Left lung (tissue), 10 donors: ENCODE results near the gene SYK. TPM values are rescaled to one million over a fixed set of nuclear protein-coding genes. Genes with fewer than 3 reads are reported as not detected.

Experiments used
- ATAC-seq: fragments of 200-7000 bp; cut with Tn5 transposase; one replicate; pipeline ENCODE4 v1.9.1; 2020; ENCODE audit warnings: moderate library complexity
- DNase-seq, 4 donors: peaks; one replicate each; pipeline ENCODE4 v3.0.0-alpha.2; 2013 to 2020
- H3K27ac ChIP-seq, 2 donors: fragments of 200-600 bp; sonication (generic) in 1 of 2; one replicate each; pipeline versions ENCODE4 v1.5.0 to v1.8.0; 2020 to 2021
- H3K27me3 ChIP-seq, 2 donors: fragments of 200-600 bp; sonication (generic) in 1 of 2; one replicate each; pipeline versions ENCODE4 v1.5.0 to v1.8.0; 2020 to 2021
- H3K36me3 ChIP-seq, 2 donors: fragments of 200-600 bp; sonication (generic) in 1 of 2; one replicate each; pipeline versions ENCODE4 v1.5.0 to v1.8.0; 2020 to 2021
- H3K4me1 ChIP-seq, 2 donors: fragments of 200-600 bp; one replicate each; pipeline ENCODE4 v1.8.0; 2021
- H3K4me3 ChIP-seq, 2 donors: fragments of 200-600 bp; sonication (generic) in 1 of 2; one replicate each; pipeline versions ENCODE4 v1.5.0 to v1.8.0; 2020 to 2021; ENCODE audit warnings: mild to moderate bottlenecking in 1 of 2
- H3K9me3 ChIP-seq, 2 donors: fragments of 200-600 bp; sonication (generic) in 1 of 2; one replicate each; pipeline versions ENCODE4 v1.5.0 to v1.8.0; 2020 to 2021
- intact Hi-C, 2 donors: fragments of 100-400 bp; cut with DNase I; formaldehyde crosslinking; loops; one replicate each; pipeline versions ENCODE4 v1.11.2 to v1.14.2; 2022
- polyA plus RNA-seq, 6 donors: library from polyadenylated mRNA; unstranded; fragments of 120-200 nt; gene quantifications; one replicate each; pipeline ENCODE4 v1.2.1, GENCODE V29; 2013; ENCODE audit not compliant: insufficient read length in 6 of 6
- total RNA-seq, 2 donors: library from RNA; stranded (reverse); fragmentation: NEBNext Ultra II Directional; extraction: Animal tissue kit (Norgen Biotek cat#: 25700); gene quantifications; one replicate each; pipeline ENCODE4 v1.2.1, GENCODE V29; 2021
- TF ChIP-seq, protein P1 (sequence below), 2 donors: fragments of 200-600 bp; sonication (generic) in 1 of 2; IDR thresholded peaks; one replicate each; pipeline versions ENCODE4 v1.5.0 to v1.8.0; 2021; ENCODE audit warnings: antibody characterized with exemption in 2 of 2
- donor health status: DM: no; HTN: yes; CAD: no.
- donor health status: DM: no; HTN: no; CAD: no.

The SYK gene
- total and polyA plus RNA-seq, 8 donors = 16.0 to 91.8 (median 19.6) TPM

GRCh38 chr9:90793729-90794128 lies 7.9 kb upstream of the SYK start:
- ATAC-seq = no peak
- intact Hi-C loops = no loop called here

DNA sequence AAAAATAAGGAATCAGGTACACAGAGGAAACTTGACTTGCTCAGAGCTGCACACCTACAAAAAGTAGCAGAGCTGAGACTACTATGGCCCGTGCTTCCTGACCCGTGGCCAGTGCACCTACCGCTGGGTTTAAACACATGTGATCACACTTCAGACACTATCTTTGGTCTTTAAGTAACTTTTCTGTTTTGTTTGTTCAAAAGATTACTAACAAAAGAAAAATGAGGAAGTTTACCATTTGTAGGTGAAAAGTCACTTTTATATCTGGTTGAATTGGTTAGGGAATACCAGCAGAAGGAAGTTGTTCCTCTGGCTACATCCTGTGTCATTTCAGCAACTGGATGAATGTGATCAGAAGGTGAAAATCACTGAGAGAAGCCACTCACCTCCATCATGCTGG lies 6.5 kb upstream of the SYK start:
- intact Hi-C loops = no loop called here
- no peaks in the 10 kb centered on the region for H3K9me3 ChIP-seq
- H3K4me1 ChIP-seq = peaks cover 13 to 52% of the 10 kb centered on the region in 2 donors
- H3K27me3 ChIP-seq = peaks cover 0 to 9% of the 10 kb centered on the region in 2 donors
- peak; percentile 74 for ATAC-seq
- no peak for DNase-seq
- TF ChIP-seq, protein P1, sequence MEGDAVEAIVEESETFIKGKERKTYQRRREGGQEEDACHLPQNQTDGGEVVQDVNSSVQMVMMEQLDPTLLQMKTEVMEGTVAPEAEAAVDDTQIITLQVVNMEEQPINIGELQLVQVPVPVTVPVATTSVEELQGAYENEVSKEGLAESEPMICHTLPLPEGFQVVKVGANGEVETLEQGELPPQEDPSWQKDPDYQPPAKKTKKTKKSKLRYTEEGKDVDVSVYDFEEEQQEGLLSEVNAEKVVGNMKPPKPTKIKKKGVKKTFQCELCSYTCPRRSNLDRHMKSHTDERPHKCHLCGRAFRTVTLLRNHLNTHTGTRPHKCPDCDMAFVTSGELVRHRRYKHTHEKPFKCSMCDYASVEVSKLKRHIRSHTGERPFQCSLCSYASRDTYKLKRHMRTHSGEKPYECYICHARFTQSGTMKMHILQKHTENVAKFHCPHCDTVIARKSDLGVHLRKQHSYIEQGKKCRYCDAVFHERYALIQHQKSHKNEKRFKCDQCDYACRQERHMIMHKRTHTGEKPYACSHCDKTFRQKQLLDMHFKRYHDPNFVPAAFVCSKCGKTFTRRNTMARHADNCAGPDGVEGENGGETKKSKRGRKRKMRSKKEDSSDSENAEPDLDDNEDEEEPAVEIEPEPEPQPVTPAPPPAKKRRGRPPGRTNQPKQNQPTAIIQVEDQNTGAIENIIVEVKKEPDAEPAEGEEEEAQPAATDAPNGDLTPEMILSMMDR (IDR thresholded peaks at IDR 0.05) = no peak
- H3K36me3 ChIP-seq = no peaks in the 10 kb centered on the region
- H3K4me3 ChIP-seq = no peak overlapping the region
- peak overlapping the region in 1 of 2 donors; percentile 86 for H3K27ac ChIP-seq

More at GRCh38 chr9:90793729-90794128, 7.9 kb upstream of the SYK start:
- no peaks in the 10 kb centered on the region for H3K9me3 ChIP-seq
- no peaks in the 10 kb centered on the region for H3K36me3 ChIP-seq
- no peak overlapping the region for H3K4me3 ChIP-seq
- TF ChIP-seq, protein P1 (IDR thresholded peaks at IDR 0.05) = no peak
- H3K27me3 ChIP-seq = peaks cover 0 to 4% of the 10 kb centered on the region in 2 donors
- peaks cover 13 to 40% of the 10 kb centered on the region in 2 donors for H3K4me1 ChIP-seq
- H3K27ac ChIP-seq = no peak overlapping the region
- no peak for DNase-seq

DNA sequence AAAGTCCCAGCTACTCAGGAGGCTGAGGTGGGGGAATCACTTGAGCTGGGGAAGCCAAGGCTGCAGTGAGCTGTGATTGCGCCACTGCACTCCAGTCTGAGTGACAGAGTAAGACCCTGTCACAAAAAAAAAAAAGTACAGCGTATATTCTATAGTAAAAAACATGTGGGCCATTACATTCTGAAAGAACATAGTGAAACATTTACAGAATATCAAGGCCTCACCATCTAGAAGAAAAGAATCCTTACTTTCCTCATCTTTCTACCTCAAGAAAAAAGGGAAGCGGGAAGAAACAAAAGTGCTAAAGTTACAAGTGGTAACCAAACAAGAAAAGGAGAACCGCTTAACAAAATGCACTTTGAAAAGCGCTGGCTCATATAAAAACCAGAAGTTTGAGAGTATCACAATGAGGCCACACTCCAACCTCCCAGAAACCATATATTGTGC lies 5.7 kb upstream of the SYK start:
- H3K36me3 ChIP-seq = no peaks in the 10 kb centered on the region
- TF ChIP-seq, protein P1 (IDR thresholded peaks at IDR 0.05) = no peak
- H3K4me3 ChIP-seq = no peak overlapping the region
- ATAC-seq = peak; percentile 67
- intact Hi-C loops = no loop called here
- H3K9me3 ChIP-seq = no peaks in the 10 kb centered on the region
- DNase-seq = peak in 2 of 4 donors; percentile 33 to 49
- H3K27me3 ChIP-seq = peaks cover 3 to 18% of the 10 kb centered on the region in 2 donors
- H3K27ac ChIP-seq = peak overlapping the region; percentile 26 to 86
- peaks cover 13 to 60% of the 10 kb centered on the region in 2 donors for H3K4me1 ChIP-seq

DNA sequence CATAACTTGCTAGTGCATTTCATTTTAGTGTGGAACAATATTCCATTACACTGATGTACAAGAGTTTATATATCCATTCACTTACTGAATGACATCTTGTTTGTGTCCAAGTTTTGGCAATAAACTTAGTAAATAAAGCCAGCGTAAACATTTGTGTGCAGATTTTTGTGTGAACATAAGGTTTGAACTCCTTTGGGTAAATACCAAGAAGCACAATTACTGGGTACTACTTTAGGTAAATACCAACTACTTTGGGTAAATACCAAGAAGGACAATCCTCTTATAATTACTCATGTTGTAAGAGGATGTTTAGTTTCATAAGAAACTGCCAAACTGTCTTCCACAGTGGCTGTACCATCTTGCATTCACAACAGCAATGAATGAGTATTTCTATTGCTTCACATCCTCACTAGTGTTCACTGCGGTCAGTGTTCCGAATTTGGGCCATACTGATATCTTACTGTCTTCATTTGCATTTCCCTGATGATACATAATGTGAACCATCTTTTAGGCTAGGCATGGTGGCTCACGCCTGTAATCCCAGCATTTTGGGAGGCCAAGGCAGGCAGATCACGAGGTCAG lies 2.3 kb upstream of the SYK start:
- Histone ChIP-seq H3K4me3 (no peak overlapping the region), H3K27me3 (peaks cover 22 to 33% of the 10 kb centered on the region in 2 donors), H3K4me1 (peaks cover 13 to 66% of the 10 kb centered on the region in 2 donors), H3K9me3 (no peaks in the 10 kb centered on the region), H3K36me3 (no peaks in the 10 kb centered on the region), H3K27ac (peak overlapping the region in 1 of 2 donors; percentile 97)
- TF ChIP-seq, protein P1 (IDR thresholded peaks at IDR 0.05) = no peak
- ATAC-seq (no peak), DNase-seq (no peak)
- intact Hi-C loops = no loop called here

- Histone ChIP-seq H3K4me3 (peak overlapping the region; percentile 41 to 71), H3K4me1 (peaks cover 0 to 65% of the 10 kb centered on the region in 2 donors), H3K27me3 (peaks cover 22 to 37% of the 10 kb centered on the region in 2 donors), H3K9me3 (no peaks in the 10 kb centered on the region), H3K27ac (peak overlapping the region; percentile 78 to 97), H3K36me3 (peaks cover 0 to 2% of the 10 kb centered on the region in 2 donors)
- ATAC-seq (peak; percentile 70), DNase-seq (peak in 1 of 4 donors; percentile 86)
- TF ChIP-seq, protein P1 (IDR thresholded peaks at IDR 0.05) = no peak
- intact Hi-C loops = no loop called here
Measured at GRCh38 chr9:90801973-90802322, 329 bp downstream of the SYK start.
